GM12891 (cell line): Measurements from ENCODE around the gene RFPL1.

Source experiments
- POLR2A ChIP-seq: IDR thresholded peaks from 2 replicates; pipeline ENCODE4 v1.6.1; 2011; ENCODE audit warnings: low read depth, low read length, control low read depth
- POLR2AphosphoS5 ChIP-seq: IDR thresholded peaks from 2 replicates; pipeline ENCODE4 v1.6.1; 2011; ENCODE audit warnings: low read depth, low read length, control low read depth
- TAF1 ChIP-seq: IDR thresholded peaks from 2 replicates; pipeline ENCODE4 v1.6.1; 2011; ENCODE audit warnings: low read depth, low read length, control low read depth

GRCh38 chr22:29477723-29478318, 39.4 kb downstream of the RFPL1 start:
- TF ChIP-seq TAF1: no peak
- TF ChIP-seq POLR2A: no peak
- no peak for TF ChIP-seq POLR2AphosphoS5
